Activated CD4-positive, alpha-beta T cell treated with anti-CD3 and anti-CD28 coated beads, Interleukin-2, amount 50 U/mL, for 4 hours (primary cell): Measurements from ENCODE around the gene NOL8.

Source experiments
- DNase-seq, 2 experiments: peaks; one replicate each; pipeline ENCODE4 v3.0.0-alpha.2; 2020

NOL8 gene

GRCh38 chr9:92263131-92263530 is 62.0 kb downstream of the NOL8 start:
- DNase-seq = no peak

GRCh38 chr9:92257327-92257726 is 67.8 kb downstream of the NOL8 start:
- DNase-seq = no peak

GRCh38 chr9:92254381-92255337 is 70.5 kb downstream of the NOL8 start:
- no peak for DNase-seq

- DNase-seq = no peak
Observed at GRCh38 chr9:92253656-92254055, 71.5 kb downstream of the NOL8 start.

- DNase-seq = no peak
Observed at GRCh38 chr9:92247981-92248380, 77.2 kb downstream of the NOL8 start.
